H1 (cell line): ENCODE data around the gene LTF. TPM values are rescaled to one million over a fixed set of nuclear protein-coding genes. Genes with fewer than 3 reads are reported as not detected.

Source experiments
- BCL11A ChIP-seq, 2 experiments: IDR thresholded peaks; one replicate each; pipeline ENCODE4 v1.6.1; 2011; ENCODE audit warnings: low read depth in 2 of 2, low read length in 2 of 2, mild to moderate bottlenecking in 2 of 2
- CBX5 ChIP-seq: fragments of 300-800, 300-1000 bp; sonication (generic); IDR thresholded peaks from 2 replicates; pipeline ENCODE4 v1.7.1; 2016; ENCODE audit warnings: antibody characterized with exemption, low read length, low read depth
- EGR1 ChIP-seq: IDR thresholded peaks from 2 replicates; pipeline ENCODE4 v1.6.1; 2011; ENCODE audit warnings: low read depth, low read length, borderline replicate concordance
- GTF2F1 ChIP-seq: IDR thresholded peaks from 2 replicates; pipeline ENCODE4 v1.6.1; 2012; ENCODE audit warnings: low read depth, low read length, improper control_type of control experiment, borderline replicate concordance
- MAX ChIP-seq: IDR thresholded peaks from 2 replicates; pipeline ENCODE4 v1.6.1; 2012; ENCODE audit warnings: inconsistent platforms
- POLR2AphosphoS5 ChIP-seq: IDR thresholded peaks from 2 replicates; pipeline ENCODE4 v1.6.1; 2011; ENCODE audit warnings: low read depth, low read length
- SIN3A ChIP-seq, 2 experiments: IDR thresholded peaks in 1 of 2; conservative IDR thresholded peaks in 1 of 2; 2 replicates each; pipeline ENCODE4 v1.6.1; 2011 to 2012; ENCODE audit warnings: low read length in 2 of 2, improper control_type of control experiment in 1 of 2, low read depth in 1 of 2, mild to moderate bottlenecking in 1 of 2
- polyA plus RNA-seq, 7 experiments: library from polyadenylated mRNA; depleted of rRNA in 3 of 7; stranded (reverse) in 5 of 7; unstranded in 2 of 7; fragments of >200 nt in 5 of 7; fragments of 200-250 nt in 2 of 7; gene quantifications; 1 replicate in 5 of 7; 2 replicates in 1 of 7; 4 replicates in 1 of 7; pipeline versions ENCODE4 v1.2.1 to v1.2.3, GENCODE V29; 2011 to 2013; ENCODE audit warnings: missing spikeins in 2 of 7, mixed read lengths in 2 of 7
- total RNA-seq: library from RNA; stranded (reverse); fragmentation: NEBNext Ultra II Directional; extraction: Animal tissue kit (Norgen Biotek cat#: 25700); gene quantifications from 2 replicates; pipeline ENCODE4 v1.2.1, GENCODE V29; 2021
- TF ChIP-seq, protein P1 (sequence below): fragments of 300-600 bp; sonication (generic); IDR thresholded peaks from 2 replicates; pipeline ENCODE4 v1.7.1; 2012; ENCODE audit warnings: low read length, moderate library complexity, mild to moderate bottlenecking, inconsistent platforms; ENCODE audit not compliant: insufficient replicate concordance
- TF ChIP-seq, protein P2 (sequence below): IDR thresholded peaks from 2 replicates; pipeline ENCODE4 v1.6.1; 2011; ENCODE audit warnings: low read length, improper control_type of control experiment

LTF gene
- total and polyA plus RNA-seq, 2 of the 8 experiments (the other 6 are each of a cell fraction or from before 2014, with no cell fraction given): 0.23 to 0.99 TPM

DNA sequence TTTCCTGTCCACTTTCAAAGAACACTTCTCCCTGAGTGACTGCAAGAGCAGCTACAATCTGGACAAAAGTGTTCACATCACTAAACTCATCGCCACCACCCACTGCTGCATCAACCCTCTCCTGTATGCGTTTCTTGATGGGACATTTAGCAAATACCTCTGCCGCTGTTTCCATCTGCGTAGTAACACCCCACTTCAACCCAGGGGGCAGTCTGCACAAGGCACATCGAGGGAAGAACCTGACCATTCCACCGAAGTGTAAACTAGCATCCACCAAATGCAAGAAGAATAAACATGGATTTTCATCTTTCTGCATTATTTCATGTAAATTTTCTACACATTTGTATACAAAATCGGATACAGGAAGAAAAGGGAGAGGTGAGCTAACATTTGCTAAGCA lies 55.9 kb downstream of the LTF start (continued):
- TF ChIP-seq, protein P1, sequence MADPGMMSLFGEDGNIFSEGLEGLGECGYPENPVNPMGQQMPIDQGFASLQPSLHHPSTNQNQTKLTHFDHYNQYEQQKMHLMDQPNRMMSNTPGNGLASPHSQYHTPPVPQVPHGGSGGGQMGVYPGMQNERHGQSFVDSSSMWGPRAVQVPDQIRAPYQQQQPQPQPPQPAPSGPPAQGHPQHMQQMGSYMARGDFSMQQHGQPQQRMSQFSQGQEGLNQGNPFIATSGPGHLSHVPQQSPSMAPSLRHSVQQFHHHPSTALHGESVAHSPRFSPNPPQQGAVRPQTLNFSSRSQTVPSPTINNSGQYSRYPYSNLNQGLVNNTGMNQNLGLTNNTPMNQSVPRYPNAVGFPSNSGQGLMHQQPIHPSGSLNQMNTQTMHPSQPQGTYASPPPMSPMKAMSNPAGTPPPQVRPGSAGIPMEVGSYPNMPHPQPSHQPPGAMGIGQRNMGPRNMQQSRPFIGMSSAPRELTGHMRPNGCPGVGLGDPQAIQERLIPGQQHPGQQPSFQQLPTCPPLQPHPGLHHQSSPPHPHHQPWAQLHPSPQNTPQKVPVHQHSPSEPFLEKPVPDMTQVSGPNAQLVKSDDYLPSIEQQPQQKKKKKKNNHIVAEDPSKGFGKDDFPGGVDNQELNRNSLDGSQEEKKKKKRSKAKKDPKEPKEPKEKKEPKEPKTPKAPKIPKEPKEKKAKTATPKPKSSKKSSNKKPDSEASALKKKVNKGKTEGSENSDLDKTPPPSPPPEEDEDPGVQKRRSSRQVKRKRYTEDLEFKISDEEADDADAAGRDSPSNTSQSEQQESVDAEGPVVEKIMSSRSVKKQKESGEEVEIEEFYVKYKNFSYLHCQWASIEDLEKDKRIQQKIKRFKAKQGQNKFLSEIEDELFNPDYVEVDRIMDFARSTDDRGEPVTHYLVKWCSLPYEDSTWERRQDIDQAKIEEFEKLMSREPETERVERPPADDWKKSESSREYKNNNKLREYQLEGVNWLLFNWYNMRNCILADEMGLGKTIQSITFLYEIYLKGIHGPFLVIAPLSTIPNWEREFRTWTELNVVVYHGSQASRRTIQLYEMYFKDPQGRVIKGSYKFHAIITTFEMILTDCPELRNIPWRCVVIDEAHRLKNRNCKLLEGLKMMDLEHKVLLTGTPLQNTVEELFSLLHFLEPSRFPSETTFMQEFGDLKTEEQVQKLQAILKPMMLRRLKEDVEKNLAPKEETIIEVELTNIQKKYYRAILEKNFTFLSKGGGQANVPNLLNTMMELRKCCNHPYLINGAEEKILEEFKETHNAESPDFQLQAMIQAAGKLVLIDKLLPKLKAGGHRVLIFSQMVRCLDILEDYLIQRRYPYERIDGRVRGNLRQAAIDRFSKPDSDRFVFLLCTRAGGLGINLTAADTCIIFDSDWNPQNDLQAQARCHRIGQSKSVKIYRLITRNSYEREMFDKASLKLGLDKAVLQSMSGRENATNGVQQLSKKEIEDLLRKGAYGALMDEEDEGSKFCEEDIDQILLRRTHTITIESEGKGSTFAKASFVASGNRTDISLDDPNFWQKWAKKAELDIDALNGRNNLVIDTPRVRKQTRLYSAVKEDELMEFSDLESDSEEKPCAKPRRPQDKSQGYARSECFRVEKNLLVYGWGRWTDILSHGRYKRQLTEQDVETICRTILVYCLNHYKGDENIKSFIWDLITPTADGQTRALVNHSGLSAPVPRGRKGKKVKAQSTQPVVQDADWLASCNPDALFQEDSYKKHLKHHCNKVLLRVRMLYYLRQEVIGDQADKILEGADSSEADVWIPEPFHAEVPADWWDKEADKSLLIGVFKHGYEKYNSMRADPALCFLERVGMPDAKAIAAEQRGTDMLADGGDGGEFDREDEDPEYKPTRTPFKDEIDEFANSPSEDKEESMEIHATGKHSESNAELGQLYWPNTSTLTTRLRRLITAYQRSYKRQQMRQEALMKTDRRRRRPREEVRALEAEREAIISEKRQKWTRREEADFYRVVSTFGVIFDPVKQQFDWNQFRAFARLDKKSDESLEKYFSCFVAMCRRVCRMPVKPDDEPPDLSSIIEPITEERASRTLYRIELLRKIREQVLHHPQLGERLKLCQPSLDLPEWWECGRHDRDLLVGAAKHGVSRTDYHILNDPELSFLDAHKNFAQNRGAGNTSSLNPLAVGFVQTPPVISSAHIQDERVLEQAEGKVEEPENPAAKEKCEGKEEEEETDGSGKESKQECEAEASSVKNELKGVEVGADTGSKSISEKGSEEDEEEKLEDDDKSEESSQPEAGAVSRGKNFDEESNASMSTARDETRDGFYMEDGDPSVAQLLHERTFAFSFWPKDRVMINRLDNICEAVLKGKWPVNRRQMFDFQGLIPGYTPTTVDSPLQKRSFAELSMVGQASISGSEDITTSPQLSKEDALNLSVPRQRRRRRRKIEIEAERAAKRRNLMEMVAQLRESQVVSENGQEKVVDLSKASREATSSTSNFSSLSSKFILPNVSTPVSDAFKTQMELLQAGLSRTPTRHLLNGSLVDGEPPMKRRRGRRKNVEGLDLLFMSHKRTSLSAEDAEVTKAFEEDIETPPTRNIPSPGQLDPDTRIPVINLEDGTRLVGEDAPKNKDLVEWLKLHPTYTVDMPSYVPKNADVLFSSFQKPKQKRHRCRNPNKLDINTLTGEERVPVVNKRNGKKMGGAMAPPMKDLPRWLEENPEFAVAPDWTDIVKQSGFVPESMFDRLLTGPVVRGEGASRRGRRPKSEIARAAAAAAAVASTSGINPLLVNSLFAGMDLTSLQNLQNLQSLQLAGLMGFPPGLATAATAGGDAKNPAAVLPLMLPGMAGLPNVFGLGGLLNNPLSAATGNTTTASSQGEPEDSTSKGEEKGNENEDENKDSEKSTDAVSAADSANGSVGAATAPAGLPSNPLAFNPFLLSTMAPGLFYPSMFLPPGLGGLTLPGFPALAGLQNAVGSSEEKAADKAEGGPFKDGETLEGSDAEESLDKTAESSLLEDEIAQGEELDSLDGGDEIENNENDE: no peak
- TF ChIP-seq SIN3A (conservative IDR thresholded peaks at IDR 0.05 in 1 of 2, IDR thresholded peaks at IDR 0.05 in 1 of 2; ENCODE audit: low read depth in 1 of 2, low read length in 2 of 2): no peak
- no peak for TF ChIP-seq EGR1
- no peak for TF ChIP-seq CBX5
- TF ChIP-seq POLR2AphosphoS5: no peak
- TF ChIP-seq GTF2F1: no peak
- no peak for TF ChIP-seq MAX
- no peak for TF ChIP-seq BCL11A (IDR thresholded peaks at IDR 0.05; ENCODE audit: low read depth in 2 of 2, low read length in 2 of 2)
- TF ChIP-seq, protein P2, sequence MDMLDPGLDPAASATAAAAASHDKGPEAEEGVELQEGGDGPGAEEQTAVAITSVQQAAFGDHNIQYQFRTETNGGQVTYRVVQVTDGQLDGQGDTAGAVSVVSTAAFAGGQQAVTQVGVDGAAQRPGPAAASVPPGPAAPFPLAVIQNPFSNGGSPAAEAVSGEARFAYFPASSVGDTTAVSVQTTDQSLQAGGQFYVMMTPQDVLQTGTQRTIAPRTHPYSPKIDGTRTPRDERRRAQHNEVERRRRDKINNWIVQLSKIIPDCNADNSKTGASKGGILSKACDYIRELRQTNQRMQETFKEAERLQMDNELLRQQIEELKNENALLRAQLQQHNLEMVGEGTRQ: no peak
